ENCODE results near the gene TADA3.
A peak's percentile ranks its signal among the peaks of the same experiment; 100 is the strongest.
"Not testable (repeated sequence)": the region's sequence is repeated elsewhere in the genome, so short reads cannot be mapped to it uniquely, and the experiment has no call there.

TADA3 gene

GRCh38 chr3:9783954-9784353 is 8.3 kb downstream of the TADA3 start:
- DNase-seq: no peak

GRCh38 chr3:9782770-9783169 is 9.5 kb downstream of the TADA3 start:
- DNase-seq: no peak

- DNase-seq: no peak
These were observed 10.2 kb downstream of the TADA3 start for GRCh38 chr3:9781978-9782603.

GRCh38 chr3:9781551-9781950 is 10.7 kb downstream of the TADA3 start:
- no peak for DNase-seq

GRCh38 chr3:9780910-9781309 is 11.4 kb downstream of the TADA3 start:
- no peak for DNase-seq

- no peak for DNase-seq
These were observed 11.8 kb downstream of the TADA3 start for GRCh38 chr3:9780458-9780812.

- no peak for DNase-seq
These were observed 12.4 kb downstream of the TADA3 start for GRCh38 chr3:9779721-9780457.

- no peak for DNase-seq
These were observed 13.1 kb downstream of the TADA3 start for GRCh38 chr3:9779075-9779593.

- DNase-seq: no peak
These were observed 13.9 kb downstream of the TADA3 start for GRCh38 chr3:9778143-9779074.

GRCh38 chr3:9777694-9778021 is 14.6 kb downstream of the TADA3 start:
- DNase-seq: no peak

- DNase-seq: no peak
These were observed 15.2 kb downstream of the TADA3 start for GRCh38 chr3:9776896-9777693.

- not testable (repeated sequence) for DNase-seq
These were observed 21.3 kb downstream of the TADA3 start for GRCh38 chr3:9771007-9771406.

GRCh38 chr3:9770276-9770812 is 21.9 kb downstream of the TADA3 start:
- DNase-seq: no peak

GRCh38 chr3:9769426-9770275 is 22.6 kb downstream of the TADA3 start, which contains the start of gene CAMK1:
CAMK1 (minus strand) TSS chr3:9769947; CDS start chr3:9767749, 2,198 bp downstream.
- peak; percentile 30 for DNase-seq

GRCh38 chr3:9769012-9769411 is 23.3 kb downstream of the TADA3 start:
- DNase-seq: no peak

GRCh38 chr3:9768141-9768775 is 24.0 kb downstream of the TADA3 start:
- DNase-seq: no peak

- DNase-seq: no peak
These were observed 24.9 kb downstream of the TADA3 start for GRCh38 chr3:9767418-9767817.

GRCh38 chr3:9765865-9766264 is 26.4 kb downstream of the TADA3 start:
- no peak for DNase-seq

- no peak for DNase-seq
These were observed 29.4 kb downstream of the TADA3 start for GRCh38 chr3:9762871-9763270.

- DNase-seq: no peak
These were observed 30.4 kb downstream of the TADA3 start for GRCh38 chr3:9761919-9762318.
